ENCODE measurements around the gene ARHGEF12.

- TF ChIP-seq POLR2AphosphoS5 (IDR thresholded peaks at IDR 0.05; ENCODE audit: borderline replicate concordance, low read depth, low read length) (no peak), EZH2 (IDR thresholded peaks at IDR 0.05) (no peak)
Observed at GRCh38 chr11:120424970-120425332, 88.7 kb downstream of the ARHGEF12 start.

Measured in SK-N-MC (cell line).